Esophagus (tissue), 2 donors: Measurements from ENCODE around the gene CHAT. TPM values are rescaled to one million over a fixed set of nuclear protein-coding genes. Genes with fewer than 3 reads are reported as not detected.

Experiments used
- H3K27ac ChIP-seq, 2 donors: one replicate each; pipeline ENCODE4 v1.5.1; 2013; ENCODE audit warnings: low read depth in 2 of 2, mild to moderate bottlenecking in 2 of 2, inconsistent platforms in 1 of 2, low read length in 1 of 2, moderate library complexity in 1 of 2
- H3K27me3 ChIP-seq, 2 donors: one replicate each; pipeline ENCODE4 v1.6.1; 2013; ENCODE audit warnings: low read length in 2 of 2, control low read depth in 1 of 2, mild to moderate bottlenecking in 1 of 2; ENCODE audit not compliant: insufficient read depth in 2 of 2, control insufficient read depth in 1 of 2
- H3K36me3 ChIP-seq, 2 donors: one replicate each; pipeline ENCODE4 v1.6.1; 2013; ENCODE audit warnings: low read length in 1 of 2; ENCODE audit not compliant: control insufficient read depth in 2 of 2, insufficient read depth in 2 of 2
- H3K4me1 ChIP-seq, 2 donors: one replicate each; pipeline ENCODE4 v1.6.1; 2013; ENCODE audit warnings: low read length in 1 of 2; ENCODE audit not compliant: control insufficient read depth in 2 of 2, insufficient read depth in 2 of 2
- H3K4me3 ChIP-seq, 2 donors: one replicate each; pipeline ENCODE4 v1.5.1; 2013; ENCODE audit warnings: low read length in 2 of 2, mild to moderate bottlenecking in 2 of 2, low read depth in 1 of 2, moderate library complexity in 1 of 2
- H3K9me3 ChIP-seq, 2 donors: one replicate each; pipeline ENCODE4 v1.6.1; 2013; ENCODE audit warnings: mild to moderate bottlenecking in 2 of 2, low read depth in 1 of 2, low read length in 1 of 2, moderate library complexity in 1 of 2; ENCODE audit not compliant: control insufficient read depth in 2 of 2, insufficient read depth in 1 of 2
- WGBS, 2 donors: extraction: QIAGEN DNeasy Blood & Tissue Kit; methylation state at CpG; one replicate each; pipeline ENCODE4 v1.1.7; 2013; 5-methylcytosine and 5-hydroxymethylcytosine counted together
- polyA plus RNA-seq, 2 donors: library from polyadenylated mRNA; stranded (reverse); fragments of 200-250 nt; gene quantifications; one replicate each; pipeline ENCODE4 v1.2.3, GENCODE V29; 2013
- donor health status: healthy with polysubstance abuse.
- donor health status: Bipolar disorder and iron deficiency.

The CHAT gene
- polyA plus RNA-seq, 2 donors: not detected

- no peak overlapping the region for H3K27ac ChIP-seq
- peaks cover 0 to 9% of the 10 kb centered on the region in 2 donors for H3K27me3 ChIP-seq
- peaks cover 2 to 6% of the 10 kb centered on the region in 2 donors for H3K9me3 ChIP-seq
- WGBS, 2 donors: 13 to 15% methylated on average over 8 of the region's 8 CpGs
- no peaks in the 10 kb centered on the region for H3K36me3 ChIP-seq
- H3K4me1 ChIP-seq: no peaks in the 10 kb centered on the region
- H3K4me3 ChIP-seq: no peak overlapping the region
These were observed 74.5 kb downstream of the CHAT start for GRCh38 chr10:49688261-49688846.

GRCh38 chr10:49688920-49689319 lies 75.1 kb downstream of the CHAT start:
- H3K36me3 ChIP-seq: no peaks in the 10 kb centered on the region
- WGBS, 2 donors: 18 to 28% methylated on average over 7 of the region's 7 CpGs
- no peak overlapping the region for H3K4me3 ChIP-seq
- no peak overlapping the region for H3K27ac ChIP-seq
- H3K27me3 ChIP-seq: peaks cover 0 to 9% of the 10 kb centered on the region in 2 donors
- H3K4me1 ChIP-seq: no peaks in the 10 kb centered on the region
- H3K9me3 ChIP-seq: peaks cover 2 to 6% of the 10 kb centered on the region in 2 donors

- no peak overlapping the region for H3K4me3 ChIP-seq
- 19 to 22% methylated on average over 12 of the region's 12 CpGs for WGBS, 2 donors
- peaks cover 2 to 6% of the 10 kb centered on the region in 2 donors for H3K9me3 ChIP-seq
- H3K36me3 ChIP-seq: no peaks in the 10 kb centered on the region
- H3K27ac ChIP-seq: no peak overlapping the region
- H3K4me1 ChIP-seq: no peaks in the 10 kb centered on the region
- H3K27me3 ChIP-seq: peaks cover 0 to 9% of the 10 kb centered on the region in 2 donors
These were observed 76.2 kb downstream of the CHAT start for GRCh38 chr10:49689882-49690510.

- Histone ChIP-seq H3K4me3 (no peak overlapping the region), H3K9me3 (peaks cover 2 to 6% of the 10 kb centered on the region in 2 donors), H3K4me1 (no peaks in the 10 kb centered on the region), H3K27me3 (peaks cover 0 to 9% of the 10 kb centered on the region in 2 donors), H3K27ac (no peak overlapping the region), H3K36me3 (no peaks in the 10 kb centered on the region)
- 8 to 19% methylated on average over 12 of the region's 12 CpGs for WGBS, 2 donors
These were observed 77.0 kb downstream of the CHAT start for GRCh38 chr10:49690698-49691356.

- Histone ChIP-seq H3K36me3 (no peaks in the 10 kb centered on the region), H3K4me3 (no peak overlapping the region), H3K27me3 (peaks cover 0 to 9% of the 10 kb centered on the region in 2 donors), H3K27ac (no peak overlapping the region), H3K4me1 (no peaks in the 10 kb centered on the region), H3K9me3 (peaks cover 2 to 6% of the 10 kb centered on the region in 2 donors)
- 36 to 56% methylated on average over 9 of the region's 9 CpGs for WGBS, 2 donors
These were observed 77.8 kb downstream of the CHAT start for GRCh38 chr10:49691588-49691987.

- no peaks in the 10 kb centered on the region for H3K4me1 ChIP-seq
- no peaks in the 10 kb centered on the region for H3K9me3 ChIP-seq
- H3K27me3 ChIP-seq: peaks cover 0 to 9% of the 10 kb centered on the region in 2 donors
- no peak overlapping the region for H3K4me3 ChIP-seq
- no peak overlapping the region for H3K27ac ChIP-seq
- no peaks in the 10 kb centered on the region for H3K36me3 ChIP-seq
- WGBS, 2 donors: 71 to 78% methylated on average over 6 of the region's 6 CpGs
These were observed 80.6 kb downstream of the CHAT start for GRCh38 chr10:49694466-49694865.

- peaks cover 0 to 9% of the 10 kb centered on the region in 2 donors for H3K27me3 ChIP-seq
- H3K4me1 ChIP-seq: no peaks in the 10 kb centered on the region
- no peaks in the 10 kb centered on the region for H3K36me3 ChIP-seq
- no peak overlapping the region for H3K4me3 ChIP-seq
- WGBS, 2 donors: 74 to 77% methylated on average over 7 of the region's 7 CpGs
- no peak overlapping the region for H3K27ac ChIP-seq
- no peaks in the 10 kb centered on the region for H3K9me3 ChIP-seq
These were observed 82.5 kb downstream of the CHAT start for GRCh38 chr10:49696311-49696710.

- Histone ChIP-seq H3K27me3 (no peaks in the 10 kb centered on the region), H3K4me1 (no peaks in the 10 kb centered on the region), H3K36me3 (no peaks in the 10 kb centered on the region), H3K27ac (no peak overlapping the region), H3K9me3 (peaks cover 0 to 2% of the 10 kb centered on the region in 2 donors), H3K4me3 (no peak overlapping the region)
- WGBS, 2 donors: 71 to 83% methylated on average over 9 of the region's 9 CpGs
These were observed 84.8 kb downstream of the CHAT start for GRCh38 chr10:49698679-49699078.

GRCh38 chr10:49700211-49700610 lies 86.4 kb downstream of the CHAT start:
- no peaks in the 10 kb centered on the region for H3K27me3 ChIP-seq
- H3K27ac ChIP-seq: no peak overlapping the region
- peaks cover 0 to 2% of the 10 kb centered on the region in 2 donors for H3K9me3 ChIP-seq
- H3K36me3 ChIP-seq: no peaks in the 10 kb centered on the region
- no peaks in the 10 kb centered on the region for H3K4me1 ChIP-seq
- no peak overlapping the region for H3K4me3 ChIP-seq
- 91 to 92% methylated on average over 3 of the region's 3 CpGs for WGBS, 2 donors
